ENCODE measurements around the gene NBPF20. TPM values are rescaled to one million over a fixed set of nuclear protein-coding genes. Genes with fewer than 3 reads are reported as not detected.
"Not testable (repeated sequence)": the region's sequence is repeated elsewhere in the genome, so short reads cannot be mapped to it uniquely, and the experiment has no call there.

Gene NBPF20
- total RNA-seq, 6 experiments from 2014 or later: 1.5 to 2.9 (median 2.3) TPM

- not testable (repeated sequence) for H3K4me1 Mint-ChIP-seq (ENCODE audit: low read depth); H3K4me3 Mint-ChIP-seq; H3K9me3 Mint-ChIP-seq; DNase-seq; H3K36me3 Mint-ChIP-seq (ENCODE audit: low read depth); H3K27me3 Mint-ChIP-seq (ENCODE audit: insufficient read depth); H3K27ac Mint-ChIP-seq
- TF ChIP-seq CTCF (IDR thresholded peaks at IDR 0.05): peak; percentile 64
Measured at GRCh38 chr1:145404949-145405348, 20.5 kb downstream of the NBPF20 start.

GRCh38 chr1:145400701-145401100 lies 24.7 kb downstream of the NBPF20 start:
- H3K27ac Mint-ChIP-seq; H3K4me1 Mint-ChIP-seq (ENCODE audit: low read depth); H3K9me3 Mint-ChIP-seq; DNase-seq; H3K4me3 Mint-ChIP-seq; H3K27me3 Mint-ChIP-seq (ENCODE audit: insufficient read depth); H3K36me3 Mint-ChIP-seq (ENCODE audit: low read depth): not testable (repeated sequence)

Other genes starting within 250 kb of the NBPF20 start
- gene PPIAL4D, start 183.4 kb downstream of the NBPF20 start, total RNA-seq (2021; fragmentation: NEBNext Ultra II Directional; extraction: Animal tissue kit (Norgen Biotek cat#: 25700)): not detected
- gene GPR89A, start 182.4 kb upstream of the NBPF20 start, total RNA-seq (2021; fragmentation: NEBNext Ultra II Directional; extraction: Animal tissue kit (Norgen Biotek cat#: 25700)): 10 to 100 TPM; 17.1 to 22.0 (median 19.9) TPM

Measured in HFFc6 (cell line).